Cortex of kidney (tissue), 1 donor: ENCODE results near the gene MEIS2.

Source experiments
- DNase-seq: peaks from one replicate; lab custom pipeline; 2025; lab: John Stamatoyannopoulos, UW

Gene MEIS2

GRCh38 chr15:37100109-37100965 is at the start of gene MEIS2:
TSS of gene MEIS2 (minus strand) at chr15:37100549. CDS start at chr15:37099466, 1,083 bp downstream.
- DNase-seq: no peak

GRCh38 chr15:37149146-37149545 is 48.8 kb upstream of the MEIS2 start:
- no peak for DNase-seq

GRCh38 chr15:37148714-37149113 is 48.4 kb upstream of the MEIS2 start:
- DNase-seq: no peak

- no peak for DNase-seq
Observed at GRCh38 chr15:37143351-37143750, 43.0 kb upstream of the MEIS2 start.

GRCh38 chr15:37142371-37142770 is 42.0 kb upstream of the MEIS2 start:
- DNase-seq: no peak

GRCh38 chr15:37140531-37141058 is 40.2 kb upstream of the MEIS2 start:
- no peak for DNase-seq

- DNase-seq: no peak
Observed at GRCh38 chr15:37138591-37139215, 38.4 kb upstream of the MEIS2 start.

GRCh38 chr15:37137221-37137620 is 36.9 kb upstream of the MEIS2 start:
- no peak for DNase-seq

- no peak for DNase-seq
Observed at GRCh38 chr15:37136666-37137065, 36.3 kb upstream of the MEIS2 start.

GRCh38 chr15:37135225-37135624 is 34.9 kb upstream of the MEIS2 start:
- DNase-seq: no peak

- DNase-seq: no peak
Observed at GRCh38 chr15:37134699-37135131, 34.4 kb upstream of the MEIS2 start.

- DNase-seq: no peak
Observed at GRCh38 chr15:37134244-37134643, 33.9 kb upstream of the MEIS2 start.

- DNase-seq: no peak
Observed at GRCh38 chr15:37133602-37134001, 33.3 kb upstream of the MEIS2 start.

- DNase-seq: no peak
Observed at GRCh38 chr15:37132826-37133417, 32.6 kb upstream of the MEIS2 start.

GRCh38 chr15:37131621-37132020 is 31.3 kb upstream of the MEIS2 start:
- DNase-seq: no peak

- DNase-seq: no peak
Observed at GRCh38 chr15:37130356-37130755, 30.0 kb upstream of the MEIS2 start.

GRCh38 chr15:37125143-37125542 is 24.8 kb upstream of the MEIS2 start:
- DNase-seq: no peak

- no peak for DNase-seq
Observed at GRCh38 chr15:37124331-37124730, 24.0 kb upstream of the MEIS2 start.

- DNase-seq: no peak
Observed at GRCh38 chr15:37122703-37123102, 22.4 kb upstream of the MEIS2 start.

- DNase-seq: no peak
Observed at GRCh38 chr15:37121492-37121891, 21.1 kb upstream of the MEIS2 start.

GRCh38 chr15:37117030-37117429 is 16.7 kb upstream of the MEIS2 start:
- DNase-seq: no peak

- DNase-seq: no peak
Observed at GRCh38 chr15:37115538-37115937, 15.2 kb upstream of the MEIS2 start.
